Measurements from ENCODE around the gene TEX30. TPM values are rescaled to one million over a fixed set of nuclear protein-coding genes. Genes with fewer than 3 reads are reported as not detected.
"Not testable (repeated sequence)": the region's sequence is repeated elsewhere in the genome, so short reads cannot be mapped to it uniquely, and the experiment has no call there.

The TEX30 gene
- total RNA-seq, 4 donors from 2014 or later = 4.4 to 11.5 (median 6.8) TPM

DNA sequence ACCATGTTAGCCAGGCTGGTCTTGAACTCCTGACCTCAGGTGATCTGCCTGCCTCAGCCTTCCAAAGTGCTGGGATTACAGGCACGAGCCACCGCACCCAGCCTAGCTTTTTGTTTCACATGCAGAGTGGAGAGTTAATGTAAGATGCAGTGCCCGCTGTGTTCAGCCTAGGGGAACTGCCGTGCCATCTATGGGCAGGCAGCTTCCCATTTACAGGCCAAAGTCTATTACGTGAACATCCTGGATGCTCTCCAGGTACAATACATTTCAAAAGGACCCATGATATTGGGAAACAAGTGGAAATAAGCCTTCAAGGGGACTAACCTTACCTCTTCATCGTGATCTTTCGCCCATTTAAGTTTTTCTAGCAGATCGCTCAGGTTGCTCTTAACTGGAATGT is 15.1 kb upstream of the TEX30 start:
- Histone ChIP-seq H3K9me3 (no peaks in the 10 kb centered on the region), H3K4me1 (no peaks in the 10 kb centered on the region), H3K27me3 (no peaks in the 10 kb centered on the region), H3K27ac (no peak overlapping the region), H3K4me3 (no peak overlapping the region), H3K36me3 (peaks cover 44% of the 10 kb centered on the region)
- DNase-seq (ENCODE audit: low spot score in 2 of 2) = no peak
- TF ChIP-seq POLR2AphosphoS5 (IDR thresholded peaks at IDR 0.05) = no peak
- no peak for TF ChIP-seq POLR2A (IDR thresholded peaks at IDR 0.05)
- TF ChIP-seq, protein P1, sequence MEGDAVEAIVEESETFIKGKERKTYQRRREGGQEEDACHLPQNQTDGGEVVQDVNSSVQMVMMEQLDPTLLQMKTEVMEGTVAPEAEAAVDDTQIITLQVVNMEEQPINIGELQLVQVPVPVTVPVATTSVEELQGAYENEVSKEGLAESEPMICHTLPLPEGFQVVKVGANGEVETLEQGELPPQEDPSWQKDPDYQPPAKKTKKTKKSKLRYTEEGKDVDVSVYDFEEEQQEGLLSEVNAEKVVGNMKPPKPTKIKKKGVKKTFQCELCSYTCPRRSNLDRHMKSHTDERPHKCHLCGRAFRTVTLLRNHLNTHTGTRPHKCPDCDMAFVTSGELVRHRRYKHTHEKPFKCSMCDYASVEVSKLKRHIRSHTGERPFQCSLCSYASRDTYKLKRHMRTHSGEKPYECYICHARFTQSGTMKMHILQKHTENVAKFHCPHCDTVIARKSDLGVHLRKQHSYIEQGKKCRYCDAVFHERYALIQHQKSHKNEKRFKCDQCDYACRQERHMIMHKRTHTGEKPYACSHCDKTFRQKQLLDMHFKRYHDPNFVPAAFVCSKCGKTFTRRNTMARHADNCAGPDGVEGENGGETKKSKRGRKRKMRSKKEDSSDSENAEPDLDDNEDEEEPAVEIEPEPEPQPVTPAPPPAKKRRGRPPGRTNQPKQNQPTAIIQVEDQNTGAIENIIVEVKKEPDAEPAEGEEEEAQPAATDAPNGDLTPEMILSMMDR (IDR thresholded peaks at IDR 0.05) = no peak
- no peak for TF ChIP-seq EP300 (IDR thresholded peaks at IDR 0.05)
- WGBS = 95% methylated on average over 8 of the region's 8 CpGs

DNA sequence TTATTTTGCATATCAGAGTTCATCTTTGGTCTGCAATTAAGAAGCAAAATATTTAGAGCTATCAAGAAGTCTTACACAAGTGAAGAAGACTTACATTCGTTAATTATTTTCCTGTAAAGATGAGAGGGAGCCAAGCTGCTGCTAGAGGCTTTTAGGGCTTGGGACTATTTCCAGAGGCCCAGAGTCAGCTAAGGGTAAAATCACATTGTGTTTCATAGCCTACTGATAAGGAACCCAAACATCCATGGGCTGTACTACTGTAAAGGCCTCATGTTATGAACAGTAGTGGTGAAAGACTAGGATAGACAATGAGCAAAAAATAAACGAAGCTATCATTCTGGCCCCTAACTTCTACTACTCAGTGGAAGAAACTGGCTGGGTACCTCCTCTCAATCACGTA is 10.9 kb upstream of the TEX30 start:
- TF ChIP-seq POLR2A (IDR thresholded peaks at IDR 0.05) (no peak), EP300 (IDR thresholded peaks at IDR 0.05) (no peak), POLR2AphosphoS5 (IDR thresholded peaks at IDR 0.05) (no peak)
- TF ChIP-seq, protein P1 (IDR thresholded peaks at IDR 0.05) = no peak
- Histone ChIP-seq H3K4me1 (no peaks in the 10 kb centered on the region), H3K27ac (no peak overlapping the region), H3K36me3 (peaks cover 20% of the 10 kb centered on the region), H3K27me3 (no peaks in the 10 kb centered on the region), H3K9me3 (no peaks in the 10 kb centered on the region), H3K4me3 (no peak overlapping the region)
- DNase-seq (ENCODE audit: low spot score in 2 of 2) = no peak
- WGBS = 86% methylated on average over 3 of the region's 3 CpGs

DNA sequence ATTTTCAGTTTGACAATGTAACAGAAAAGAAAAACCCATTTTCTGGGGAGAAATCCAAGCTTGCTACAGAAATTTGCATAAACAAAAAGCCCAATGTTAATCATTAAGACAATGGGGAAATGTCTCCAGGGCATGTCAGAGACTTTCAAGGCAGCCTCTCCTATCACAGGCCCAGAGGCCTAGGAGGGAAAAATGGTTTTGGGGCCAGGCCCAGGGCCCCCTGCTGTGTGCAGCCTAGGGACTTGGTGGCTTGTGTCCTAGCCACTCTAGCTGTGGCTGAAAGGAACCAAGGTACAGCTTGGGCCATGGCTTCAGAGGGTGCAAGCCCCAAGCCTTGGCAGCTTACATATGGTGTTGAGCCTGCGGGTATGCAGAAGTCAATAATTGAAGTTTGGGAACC is 8.0 kb upstream of the TEX30 start:
- no peaks in the 10 kb centered on the region for H3K9me3 ChIP-seq
- TF ChIP-seq EP300 (IDR thresholded peaks at IDR 0.05) (no peak), POLR2A (IDR thresholded peaks at IDR 0.05) (no peak), POLR2AphosphoS5 (IDR thresholded peaks at IDR 0.05) (no peak)
- TF ChIP-seq, protein P1 (IDR thresholded peaks at IDR 0.05) = no peak
- H3K4me3 ChIP-seq = no peak overlapping the region
- H3K27me3 ChIP-seq = no peaks in the 10 kb centered on the region
- peaks cover 8% of the 10 kb centered on the region for H3K36me3 ChIP-seq
- WGBS = 100% methylated on average over 1 of the region's 1 CpG
- H3K27ac ChIP-seq = no peak overlapping the region
- no peak for DNase-seq (ENCODE audit: low spot score in 2 of 2)
- no peaks in the 10 kb centered on the region for H3K4me1 ChIP-seq

DNA sequence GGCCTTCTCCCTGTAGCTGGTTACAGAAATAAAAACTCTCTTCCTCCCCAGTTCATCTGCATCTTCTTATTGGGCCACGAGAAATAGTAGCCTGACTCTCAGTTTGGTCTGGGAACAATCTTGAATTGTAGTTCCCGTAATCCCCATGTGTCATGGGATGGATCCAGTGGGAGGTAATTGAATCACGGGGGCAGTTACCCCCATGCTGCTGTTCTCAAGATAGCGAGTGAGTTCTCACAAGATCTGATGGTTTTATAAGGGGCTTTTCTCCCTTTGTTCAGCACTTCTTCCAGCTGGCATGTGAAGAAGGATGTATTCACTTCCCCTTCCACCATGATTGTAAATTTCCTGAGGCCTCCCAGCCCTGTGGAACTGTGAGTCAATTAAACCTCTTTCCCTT is 7.1 kb upstream of the TEX30 start:
- not testable (repeated sequence) for H3K36me3 ChIP-seq; H3K27me3 ChIP-seq; H3K4me3 ChIP-seq; DNase-seq (ENCODE audit: low spot score in 2 of 2); H3K27ac ChIP-seq; H3K4me1 ChIP-seq; H3K9me3 ChIP-seq
- 80% methylated on average over 4 of the region's 4 CpGs for WGBS

DNA sequence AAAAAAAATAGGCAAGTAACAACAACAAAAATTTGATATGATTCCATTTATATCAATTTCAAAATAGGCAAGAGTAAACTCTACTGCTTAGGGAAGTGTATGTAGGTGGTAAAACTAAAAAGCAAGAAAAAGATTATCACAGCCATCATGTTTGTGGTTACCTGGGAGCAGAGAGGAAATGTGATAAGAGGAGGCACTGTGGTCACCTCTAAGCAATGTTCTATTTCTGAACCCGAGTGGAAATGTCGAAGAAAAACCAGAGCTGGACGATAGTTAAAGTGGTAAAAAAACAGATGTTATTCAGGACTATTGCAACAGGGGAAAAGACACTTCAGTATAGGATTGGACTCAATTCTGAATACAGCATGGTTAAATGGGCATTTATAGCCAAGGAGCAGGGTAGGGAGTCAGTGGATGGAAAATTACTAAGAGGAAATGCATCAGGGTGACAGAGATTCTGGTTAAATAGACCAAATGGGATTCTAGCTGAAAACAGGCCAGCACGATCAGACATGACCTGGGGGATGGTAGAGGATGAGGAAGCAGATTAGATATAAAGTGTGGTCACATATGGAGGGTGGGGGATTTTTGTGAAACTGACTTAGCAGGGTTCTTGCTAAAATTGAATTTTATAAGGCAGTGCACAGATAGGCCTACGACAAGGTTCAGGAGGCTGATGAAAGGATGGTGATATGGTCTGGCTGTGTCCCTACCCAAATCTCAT is 6.0 kb upstream of the TEX30 start:
- no peak for TF ChIP-seq EP300 (IDR thresholded peaks at IDR 0.05)
- TF ChIP-seq POLR2A (IDR thresholded peaks at IDR 0.05) = no peak
- TF ChIP-seq POLR2AphosphoS5 (IDR thresholded peaks at IDR 0.05) = no peak
- TF ChIP-seq, protein P1 (IDR thresholded peaks at IDR 0.05) = no peak
- no peaks in the 10 kb centered on the region for H3K9me3 ChIP-seq
- no peaks in the 10 kb centered on the region for H3K27me3 ChIP-seq
- 74% methylated on average over 5 of the region's 5 CpGs for WGBS
- no peak overlapping the region for H3K4me3 ChIP-seq
- H3K27ac ChIP-seq = no peak overlapping the region
- no peaks in the 10 kb centered on the region for H3K4me1 ChIP-seq
- no peak for DNase-seq (ENCODE audit: low spot score in 2 of 2)
- H3K36me3 ChIP-seq = no peaks in the 10 kb centered on the region

DNA sequence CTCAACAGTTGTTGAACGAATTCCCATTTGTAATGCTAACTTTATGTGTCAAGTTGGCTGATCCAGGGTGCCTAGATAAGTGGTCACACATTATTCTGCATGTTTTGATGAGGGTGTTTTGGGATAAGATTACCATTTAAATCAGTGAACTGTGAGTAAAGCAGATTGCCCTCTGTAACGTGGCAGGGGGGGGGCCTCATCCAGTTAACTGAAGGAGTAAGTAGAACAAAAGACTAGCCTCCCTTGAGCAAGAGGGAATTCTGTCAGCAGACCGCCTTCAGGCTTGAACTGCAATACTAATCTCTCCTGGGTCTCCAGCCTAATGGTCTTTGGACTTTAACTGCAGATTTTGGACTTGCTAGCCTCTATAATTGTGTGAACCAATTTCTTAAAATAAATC is 4.2 kb upstream of the TEX30 start:
- H3K36me3 ChIP-seq = no peaks in the 10 kb centered on the region
- no peak for DNase-seq (ENCODE audit: low spot score in 2 of 2)
- WGBS = 77% methylated on average over 3 of the region's 3 CpGs
- H3K9me3 ChIP-seq = no peaks in the 10 kb centered on the region
- no peak for TF ChIP-seq POLR2A (IDR thresholded peaks at IDR 0.05)
- TF ChIP-seq EP300 (IDR thresholded peaks at IDR 0.05) = no peak
- TF ChIP-seq, protein P1 (IDR thresholded peaks at IDR 0.05) = no peak
- no peak for TF ChIP-seq POLR2AphosphoS5 (IDR thresholded peaks at IDR 0.05)
- no peak overlapping the region for H3K27ac ChIP-seq
- H3K27me3 ChIP-seq = no peaks in the 10 kb centered on the region
- peaks cover 7% of the 10 kb centered on the region for H3K4me1 ChIP-seq
- no peak overlapping the region for H3K4me3 ChIP-seq

Data from suprapubic skin (tissue), 4 donors.